Parathyroid adenoma (tissue), 2 donors: ENCODE results near the gene ZNF346.

Source experiments
- H2AFZ ChIP-seq: fragments of 300-600 bp; sonication (generic); one replicate; pipeline ENCODE4 v1.7.0; 2017; ENCODE audit warnings: antibody characterized with exemption, mild to moderate bottlenecking
- H3K27ac ChIP-seq: fragments of 300-600 bp; sonication (generic); one replicate; pipeline ENCODE4 v1.7.0; 2017
- H3K27me3 ChIP-seq: fragments of 300-600 bp; sonication (generic); one replicate; pipeline ENCODE4 v1.7.0; 2017; ENCODE audit warnings: low read length; ENCODE audit not compliant: control insufficient read depth, insufficient read depth
- H3K36me3 ChIP-seq: fragments of 300-600 bp; sonication (generic); one replicate; pipeline ENCODE4 v1.7.0; 2017; ENCODE audit warnings: low read length; ENCODE audit not compliant: control insufficient read depth, insufficient read depth
- H3K4me1 ChIP-seq: fragments of 300-600 bp; sonication (generic); one replicate; pipeline ENCODE4 v1.7.0; 2017; ENCODE audit warnings: control low read depth
- H3K4me2 ChIP-seq: fragments of 300-600 bp; sonication (generic); one replicate; pipeline ENCODE4 v1.7.0; 2017; ENCODE audit warnings: low read length
- H3K4me3 ChIP-seq: fragments of 300-600 bp; sonication (generic); one replicate; pipeline ENCODE4 v1.7.0; 2017; ENCODE audit warnings: low read depth, low read length
- H3K79me2 ChIP-seq: fragments of 300-600 bp; sonication (generic); one replicate; pipeline ENCODE4 v1.7.0; 2017; ENCODE audit warnings: control low read depth
- H3K9ac ChIP-seq: fragments of 300-600 bp; sonication (generic); one replicate; pipeline ENCODE4 v1.7.0; 2017; ENCODE audit warnings: mild to moderate bottlenecking
- H3K9me3 ChIP-seq: fragments of 300-600 bp; sonication (generic); one replicate; pipeline ENCODE4 v1.7.0; 2017; ENCODE audit warnings: low read length; ENCODE audit not compliant: control insufficient read depth
- TF ChIP-seq, protein P1 (sequence below): fragments of 300-600 bp; sonication (generic); IDR thresholded peaks from one replicate; pipeline ENCODE4 v1.7.0; 2017; ENCODE audit warnings: antibody characterized with exemption, mild to moderate bottlenecking
- donor health status: primary hyperparathyroidism.

Gene ZNF346

DNA sequence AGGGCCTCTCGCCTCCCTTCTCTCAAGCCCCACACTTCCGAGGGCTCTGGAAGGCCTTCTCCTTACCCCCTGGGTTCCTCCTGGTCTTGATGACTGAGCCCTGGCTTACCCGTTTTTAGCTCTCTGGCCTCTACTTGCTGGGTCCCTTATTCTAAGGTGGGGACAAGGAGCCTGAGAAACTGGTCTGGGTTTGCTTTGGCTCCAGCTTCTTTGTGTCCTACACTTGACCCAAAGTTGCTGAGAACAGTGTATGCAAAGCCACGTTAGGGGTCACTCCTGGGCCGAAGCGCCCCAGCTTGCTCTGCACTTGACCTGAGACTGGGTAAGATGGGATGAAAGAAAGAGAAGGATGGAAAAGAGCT is 788 bp downstream of the ZNF346 start:
- Histone ChIP-seq H3K4me2 (peak overlapping the region; percentile 99), H3K27me3 (no peaks in the 10 kb centered on the region), H2AFZ (peak overlapping the region; percentile 99), H3K9ac (no peak overlapping the region), H3K4me3 (peak overlapping the region; percentile 75), H3K4me1 (peaks cover 9% of the 10 kb centered on the region), H3K79me2 (peaks cover 36% of the 10 kb centered on the region), H3K27ac (peak overlapping the region; percentile 81), H3K9me3 (no peaks in the 10 kb centered on the region), H3K36me3 (no peaks in the 10 kb centered on the region)
- TF ChIP-seq, protein P1, sequence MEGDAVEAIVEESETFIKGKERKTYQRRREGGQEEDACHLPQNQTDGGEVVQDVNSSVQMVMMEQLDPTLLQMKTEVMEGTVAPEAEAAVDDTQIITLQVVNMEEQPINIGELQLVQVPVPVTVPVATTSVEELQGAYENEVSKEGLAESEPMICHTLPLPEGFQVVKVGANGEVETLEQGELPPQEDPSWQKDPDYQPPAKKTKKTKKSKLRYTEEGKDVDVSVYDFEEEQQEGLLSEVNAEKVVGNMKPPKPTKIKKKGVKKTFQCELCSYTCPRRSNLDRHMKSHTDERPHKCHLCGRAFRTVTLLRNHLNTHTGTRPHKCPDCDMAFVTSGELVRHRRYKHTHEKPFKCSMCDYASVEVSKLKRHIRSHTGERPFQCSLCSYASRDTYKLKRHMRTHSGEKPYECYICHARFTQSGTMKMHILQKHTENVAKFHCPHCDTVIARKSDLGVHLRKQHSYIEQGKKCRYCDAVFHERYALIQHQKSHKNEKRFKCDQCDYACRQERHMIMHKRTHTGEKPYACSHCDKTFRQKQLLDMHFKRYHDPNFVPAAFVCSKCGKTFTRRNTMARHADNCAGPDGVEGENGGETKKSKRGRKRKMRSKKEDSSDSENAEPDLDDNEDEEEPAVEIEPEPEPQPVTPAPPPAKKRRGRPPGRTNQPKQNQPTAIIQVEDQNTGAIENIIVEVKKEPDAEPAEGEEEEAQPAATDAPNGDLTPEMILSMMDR, result no peak

DNA sequence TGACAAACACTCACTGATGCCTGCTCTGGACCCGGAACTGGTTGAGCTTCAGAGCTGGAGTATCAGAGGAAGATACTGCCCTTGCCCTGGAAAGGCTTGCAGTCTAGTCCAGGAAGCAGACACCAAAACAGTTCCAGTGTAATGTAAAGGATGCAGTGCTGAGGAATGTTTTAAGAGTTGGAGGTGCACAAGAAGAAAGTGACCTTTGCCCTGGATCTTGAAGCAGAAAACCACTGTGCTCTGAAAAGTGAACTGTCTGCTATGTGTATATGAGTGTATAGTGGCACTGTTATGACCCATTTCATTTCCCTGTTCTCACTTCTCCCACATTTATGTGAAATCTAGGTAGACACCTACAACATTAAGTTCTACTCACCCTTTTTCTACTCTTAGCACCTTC is 2.1 kb downstream of the ZNF346 start:
- H3K27me3 ChIP-seq, result no peaks in the 10 kb centered on the region
- no peaks in the 10 kb centered on the region for H3K36me3 ChIP-seq
- no peak overlapping the region for H3K9ac ChIP-seq
- peaks cover 38% of the 10 kb centered on the region for H3K79me2 ChIP-seq
- no peak overlapping the region for H3K27ac ChIP-seq
- H2AFZ ChIP-seq, result no peak overlapping the region
- TF ChIP-seq, protein P1, result no peak
- no peaks in the 10 kb centered on the region for H3K9me3 ChIP-seq
- peaks cover 9% of the 10 kb centered on the region for H3K4me1 ChIP-seq
- H3K4me2 ChIP-seq, result no peak overlapping the region
- H3K4me3 ChIP-seq, result no peak overlapping the region

DNA sequence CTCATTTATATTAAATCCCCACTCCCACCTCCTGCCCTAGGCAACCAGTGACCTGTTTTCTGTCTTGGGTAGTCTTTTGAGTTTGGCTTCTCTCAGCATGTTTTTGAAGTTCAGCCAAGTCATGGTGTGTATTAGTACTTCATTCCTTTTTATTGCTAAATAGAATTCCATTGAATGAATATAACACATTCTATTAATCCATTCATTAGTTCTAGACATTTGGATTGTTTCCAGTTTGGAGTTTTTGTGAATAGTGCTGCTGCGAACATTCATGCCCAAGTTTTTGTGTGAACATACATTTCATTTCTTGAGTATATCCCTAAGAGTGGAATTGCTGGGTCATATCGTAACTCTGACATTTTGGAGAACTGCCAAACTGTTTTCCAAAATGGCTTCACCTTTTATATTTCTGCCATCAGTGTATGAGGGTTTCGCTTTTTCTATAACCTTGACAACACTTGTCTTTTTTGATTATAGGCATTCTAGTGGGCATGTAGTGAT is 2.7 kb downstream of the ZNF346 start:
- H3K9me3 ChIP-seq, result no peaks in the 10 kb centered on the region
- peaks cover 36% of the 10 kb centered on the region for H3K79me2 ChIP-seq
- no peak overlapping the region for H3K4me3 ChIP-seq
- H3K27ac ChIP-seq, result no peak overlapping the region
- TF ChIP-seq, protein P1, result no peak
- no peaks in the 10 kb centered on the region for H3K27me3 ChIP-seq
- H3K9ac ChIP-seq, result no peak overlapping the region
- H3K4me2 ChIP-seq, result no peak overlapping the region
- no peaks in the 10 kb centered on the region for H3K36me3 ChIP-seq
- H2AFZ ChIP-seq, result no peak overlapping the region
- H3K4me1 ChIP-seq, result peaks cover 9% of the 10 kb centered on the region

DNA sequence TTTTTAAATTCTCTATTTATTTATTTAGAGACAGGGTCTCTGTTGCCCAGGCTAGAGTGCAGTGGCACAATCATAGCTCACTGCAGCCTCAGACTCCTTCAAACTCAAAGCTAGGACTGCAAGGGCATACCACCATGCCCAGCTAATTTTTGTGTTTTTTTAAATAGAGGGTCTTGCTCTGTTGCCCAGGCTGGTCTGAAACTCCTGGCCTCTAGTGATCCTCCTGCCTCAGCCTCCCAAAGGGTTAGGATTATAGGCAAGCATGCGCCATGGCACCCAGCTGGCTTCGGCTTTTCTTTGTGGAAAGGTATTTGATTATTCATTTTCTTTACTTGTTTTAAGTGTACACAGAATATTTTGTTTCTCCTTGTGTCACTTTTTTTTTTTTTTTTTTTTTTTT is 5.2 kb downstream of the ZNF346 start:
- Histone ChIP-seq H3K79me2 (peaks cover 26% of the 10 kb centered on the region), H3K36me3 (no peaks in the 10 kb centered on the region), H3K4me1 (peaks cover 4% of the 10 kb centered on the region), H3K9me3 (no peaks in the 10 kb centered on the region), H2AFZ (no peak overlapping the region), H3K9ac (no peak overlapping the region), H3K27ac (no peak overlapping the region), H3K4me2 (no peak overlapping the region), H3K27me3 (no peaks in the 10 kb centered on the region), H3K4me3 (no peak overlapping the region)
- TF ChIP-seq, protein P1, result no peak

DNA sequence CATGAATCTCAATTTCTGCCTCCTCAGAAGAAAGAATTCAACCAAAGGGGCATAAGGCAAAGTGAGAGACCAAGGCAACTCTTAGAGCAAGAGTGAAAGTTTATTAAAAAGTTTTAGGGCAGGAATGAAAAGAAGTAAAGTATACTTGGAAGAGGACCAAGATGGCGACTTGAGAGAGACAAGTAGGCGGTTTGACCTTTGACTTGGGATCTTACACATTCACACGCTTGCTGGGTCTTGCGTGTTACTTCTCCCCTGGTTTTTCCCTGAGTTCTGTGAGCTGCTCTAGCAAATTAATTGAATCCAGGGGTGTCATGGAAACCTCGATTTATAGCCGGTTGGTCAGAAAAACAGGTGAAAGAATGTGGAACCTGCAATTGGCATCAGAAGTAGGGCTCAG is 7.0 kb downstream of the ZNF346 start:
- Histone ChIP-seq H3K9me3 (no peaks in the 10 kb centered on the region), H3K4me2 (no peak overlapping the region), H3K27me3 (no peaks in the 10 kb centered on the region), H3K79me2 (peaks cover 36% of the 10 kb centered on the region), H3K36me3 (no peaks in the 10 kb centered on the region), H2AFZ (no peak overlapping the region), H3K4me3 (no peak overlapping the region), H3K9ac (no peak overlapping the region), H3K27ac (no peak overlapping the region), H3K4me1 (peaks cover 3% of the 10 kb centered on the region)
- TF ChIP-seq, protein P1, result no peak
